Measurements from ENCODE around the gene NPEPPS.
A peak's percentile ranks its signal among the peaks of the same experiment; 100 is the strongest.
"Not testable (repeated sequence)": the region's sequence is repeated elsewhere in the genome, so short reads cannot be mapped to it uniquely, and the experiment has no call there.

Gene NPEPPS

DNA sequence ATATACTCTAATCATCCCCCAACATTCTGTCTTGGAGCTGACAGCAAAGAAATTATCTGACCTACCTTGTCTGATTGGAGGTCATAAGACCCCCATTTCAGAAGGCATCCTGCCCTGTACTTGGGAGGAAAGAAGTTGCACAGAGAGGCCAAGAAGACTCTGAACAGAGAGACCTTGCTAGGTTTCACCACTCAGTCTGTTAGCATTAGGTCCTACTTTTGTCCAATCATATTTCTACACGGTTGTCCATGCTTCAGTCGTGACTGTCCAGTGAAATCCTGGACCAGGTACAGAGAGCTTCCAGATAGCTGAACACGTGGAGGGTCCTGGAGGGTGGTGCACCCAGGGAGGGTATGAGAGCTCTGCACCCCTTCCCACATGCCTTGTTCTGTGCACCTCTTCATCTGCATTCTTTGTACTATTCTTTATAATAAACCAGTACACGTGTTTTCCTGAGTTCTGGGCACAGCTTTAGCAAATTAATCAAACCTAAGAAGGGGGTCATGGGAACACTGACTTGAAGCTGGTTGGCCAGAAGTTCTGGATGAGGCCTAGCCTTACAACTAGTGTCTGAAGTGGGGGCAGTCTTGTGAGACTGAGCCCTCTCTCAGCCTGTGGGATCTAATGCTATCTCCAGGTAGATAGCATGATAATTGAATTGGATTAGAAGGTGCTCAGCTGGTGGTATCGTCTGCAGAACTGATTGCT lies 30.9 kb downstream of the NPEPPS start:
- FAIRE-seq = not testable (repeated sequence)

DNA sequence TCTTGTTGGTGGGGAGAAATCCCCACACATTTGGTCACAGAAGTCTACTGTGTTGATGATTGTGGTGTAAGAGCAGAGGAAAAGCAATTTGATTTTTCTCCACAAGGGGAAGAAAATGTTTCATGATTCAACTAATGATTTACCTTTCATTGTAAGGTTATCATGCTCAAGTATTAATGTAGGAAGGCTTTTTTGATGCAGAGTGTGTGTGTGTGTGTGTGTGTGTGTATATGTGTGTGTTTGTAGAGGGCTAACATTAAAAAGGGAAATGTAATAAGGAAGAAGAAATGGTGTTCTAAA lies 31.4 kb downstream of the NPEPPS start:
- FAIRE-seq = not testable (repeated sequence)

DNA sequence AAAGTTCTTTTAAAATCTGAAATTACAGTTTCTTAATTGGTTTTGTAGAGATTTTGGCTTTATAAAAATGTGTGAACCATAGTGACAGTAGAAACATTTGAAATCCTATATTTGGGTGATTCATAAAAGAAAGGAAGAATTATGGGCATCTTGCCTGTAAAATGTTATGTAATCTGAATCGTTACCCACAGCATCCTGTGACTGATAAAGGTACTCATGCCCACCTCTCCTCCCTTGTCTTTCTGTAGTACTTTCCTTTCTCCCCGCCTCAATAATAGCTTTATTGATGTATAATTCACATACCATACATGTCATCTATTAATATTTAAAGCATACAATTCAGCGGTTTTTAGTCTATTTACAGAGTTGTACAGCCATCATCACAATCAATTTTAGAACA lies 36.4 kb downstream of the NPEPPS start:
- peak; percentile 24 for FAIRE-seq

DNA sequence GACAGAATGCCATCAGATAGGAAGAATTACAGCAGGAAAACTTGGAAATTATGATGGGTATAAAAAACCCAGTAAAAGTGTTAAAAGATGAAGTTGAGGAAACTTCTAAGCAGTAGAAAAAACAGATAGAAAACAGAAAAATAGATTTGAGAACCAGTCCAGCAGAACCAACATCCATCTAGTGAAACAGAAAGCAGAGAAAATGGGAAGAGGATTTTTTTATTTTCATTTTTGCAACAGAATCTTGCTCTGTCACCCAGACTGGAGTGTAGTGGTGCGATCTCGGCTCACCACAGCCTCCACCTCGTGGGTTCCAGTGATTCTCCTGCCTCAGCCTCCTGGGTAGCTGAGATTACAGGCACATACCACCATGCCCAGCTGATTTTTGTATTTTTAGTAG lies 41.7 kb downstream of the NPEPPS start:
- FAIRE-seq = not testable (repeated sequence)

DNA sequence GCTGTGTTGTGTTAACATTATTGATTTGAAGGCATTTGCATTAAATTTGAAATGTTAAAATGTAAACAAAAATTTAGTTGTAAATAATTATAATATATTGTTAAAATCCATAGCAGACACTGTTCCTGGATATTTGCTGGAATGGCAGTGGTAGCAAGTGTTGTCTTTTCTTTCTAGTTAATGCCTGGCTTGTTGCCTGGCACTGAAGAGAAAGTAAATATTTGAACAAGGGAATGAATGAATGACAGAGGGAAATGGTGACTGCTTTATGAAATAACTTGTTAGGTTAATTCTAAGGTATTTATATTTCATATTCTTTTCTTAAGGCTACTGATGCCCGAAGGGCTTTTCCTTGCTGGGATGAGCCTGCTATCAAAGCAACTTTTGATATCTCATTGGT lies 51.5 kb downstream of the NPEPPS start:
- FAIRE-seq = peak; percentile 95

DNA sequence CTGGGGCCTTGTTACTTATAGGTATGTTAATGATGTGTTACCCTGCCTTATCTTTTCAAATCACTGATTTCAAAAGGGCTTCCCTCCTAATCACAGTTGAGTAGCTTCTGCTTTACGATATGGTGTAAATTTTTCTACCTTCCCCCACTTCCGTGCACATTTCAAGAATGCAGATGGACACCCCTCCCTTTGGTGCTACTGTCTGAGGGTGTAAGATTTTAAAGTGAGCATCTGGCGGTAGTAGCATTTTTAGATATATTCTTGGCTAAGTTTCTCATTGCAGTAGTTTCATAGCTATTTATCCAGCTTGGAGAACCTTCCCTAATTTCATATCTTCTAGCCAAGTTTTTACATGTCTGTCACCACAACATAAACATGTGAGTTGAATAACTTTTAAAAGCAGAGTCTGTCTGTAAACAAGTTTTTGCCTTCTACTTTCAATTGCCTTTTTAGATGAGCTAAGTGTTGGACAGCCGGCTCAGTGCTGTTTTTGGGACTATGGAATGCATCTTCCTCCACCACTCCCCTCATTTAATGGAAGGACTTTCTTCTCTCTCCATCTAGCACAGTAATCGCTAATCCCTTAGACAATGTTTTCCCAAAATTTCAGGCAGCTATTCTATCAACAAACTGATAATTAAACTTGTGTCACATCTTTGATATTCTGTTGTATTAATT lies 55.6 kb downstream of the NPEPPS start:
- FAIRE-seq = peak; percentile 90

DNA sequence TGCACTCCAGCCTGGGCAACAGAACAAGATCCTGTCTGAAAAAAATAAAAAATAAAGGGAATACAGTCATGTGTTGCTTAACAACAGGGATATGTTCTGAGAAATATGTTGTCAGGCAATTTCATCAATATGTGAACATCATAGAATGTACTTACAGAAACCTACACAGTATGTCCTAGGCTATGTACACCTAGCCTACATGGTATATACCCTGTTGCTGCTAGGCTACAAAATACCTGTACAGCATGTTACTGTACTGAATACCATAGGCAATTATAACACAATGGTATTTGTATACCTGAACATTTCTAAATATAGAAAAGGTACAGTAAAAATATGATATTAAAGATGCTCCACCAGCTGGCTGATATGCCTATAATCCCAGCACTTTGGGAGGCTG lies 62.6 kb downstream of the NPEPPS start:
- FAIRE-seq = not testable (repeated sequence)

DNA sequence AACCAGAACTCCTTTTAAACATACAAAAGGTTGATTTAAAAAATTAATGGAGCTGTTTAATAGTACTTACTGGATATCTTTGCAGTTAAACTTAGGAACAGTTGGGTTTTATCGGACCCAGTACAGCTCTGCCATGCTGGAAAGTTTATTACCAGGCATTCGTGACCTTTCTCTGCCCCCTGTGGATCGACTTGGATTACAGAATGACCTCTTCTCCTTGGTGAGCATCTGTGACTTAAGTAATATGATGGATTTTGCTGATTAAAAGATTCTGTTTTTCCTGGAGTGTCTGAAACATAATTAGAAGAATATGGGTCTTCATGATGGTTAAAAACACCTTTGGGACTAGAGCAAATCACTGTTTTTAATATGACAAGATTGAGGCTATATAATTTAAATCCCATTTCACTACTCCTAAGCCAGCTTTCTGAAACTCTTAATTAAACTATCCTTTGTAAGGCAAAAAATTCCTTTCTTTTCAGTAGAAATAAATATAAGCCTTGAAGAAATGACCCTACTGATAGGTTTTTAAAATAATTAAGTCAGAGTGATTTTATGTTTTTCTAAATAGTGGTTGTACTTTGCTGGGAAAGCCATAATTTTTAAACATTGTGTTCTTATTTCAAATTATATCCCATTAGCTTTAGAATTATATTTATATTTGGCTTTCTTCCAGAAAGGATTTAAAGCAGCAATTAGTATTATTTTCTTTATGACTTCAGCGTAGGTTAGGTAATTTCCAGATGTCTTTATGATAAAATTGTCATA lies 73.1 kb downstream of the NPEPPS start:
- FAIRE-seq = no peak

DNA sequence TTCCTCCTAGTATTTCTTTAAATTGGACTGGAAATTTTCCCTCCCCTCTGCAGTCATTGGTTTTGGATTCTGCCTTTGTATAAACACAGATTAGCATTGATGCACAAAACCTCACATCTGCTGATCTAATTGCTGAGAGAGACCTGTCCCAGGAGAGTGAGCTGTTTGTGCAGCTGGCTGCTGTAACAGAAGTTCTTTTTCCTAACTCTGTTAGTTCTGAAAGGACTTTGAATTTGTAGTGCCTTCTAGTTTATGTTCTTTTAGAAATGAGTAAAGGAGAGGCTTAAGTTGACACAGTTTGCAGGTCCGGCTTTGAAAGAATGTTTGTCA lies 73.7 kb downstream of the NPEPPS start:
- no peak for FAIRE-seq

DNA sequence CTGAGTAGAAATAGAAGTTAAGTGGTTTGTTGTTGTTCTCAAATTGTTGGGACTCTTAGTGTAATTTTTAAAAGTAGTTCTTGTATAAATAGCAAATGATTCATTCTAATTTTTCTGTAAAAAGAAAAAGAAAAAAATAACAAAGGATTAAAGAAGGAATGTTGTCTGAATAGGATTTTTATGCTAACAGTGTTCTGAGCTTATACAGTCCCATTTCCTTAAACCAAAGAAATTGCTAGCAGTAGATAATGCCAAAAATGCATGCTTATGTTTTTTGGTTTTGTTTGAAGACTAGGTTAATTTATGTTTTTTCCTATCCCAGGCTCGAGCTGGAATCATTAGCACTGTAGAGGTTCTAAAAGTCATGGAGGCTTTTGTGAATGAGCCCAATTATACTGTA lies 74.1 kb downstream of the NPEPPS start:
- peak; percentile 38 for FAIRE-seq

DNA sequence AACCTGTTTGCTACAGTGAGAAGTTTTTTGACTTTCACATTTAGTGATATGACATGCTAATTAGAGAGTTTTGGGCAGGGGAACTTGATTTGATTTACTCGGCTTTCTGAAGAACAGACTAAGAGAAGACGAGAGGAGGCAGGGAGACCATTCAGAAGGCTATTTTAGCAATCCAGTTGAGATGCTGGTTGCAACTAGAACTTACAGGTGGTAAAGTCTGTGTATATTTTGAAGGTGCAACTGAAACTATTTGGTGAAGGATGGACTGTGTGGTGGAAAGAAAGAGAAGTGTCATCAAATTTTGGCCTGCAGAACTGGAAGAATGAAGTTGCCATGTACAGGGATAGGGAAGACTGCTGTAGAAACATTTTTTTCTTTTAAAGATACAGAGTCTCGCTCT lies 76.6 kb downstream of the NPEPPS start:
- no peak for FAIRE-seq

DNA sequence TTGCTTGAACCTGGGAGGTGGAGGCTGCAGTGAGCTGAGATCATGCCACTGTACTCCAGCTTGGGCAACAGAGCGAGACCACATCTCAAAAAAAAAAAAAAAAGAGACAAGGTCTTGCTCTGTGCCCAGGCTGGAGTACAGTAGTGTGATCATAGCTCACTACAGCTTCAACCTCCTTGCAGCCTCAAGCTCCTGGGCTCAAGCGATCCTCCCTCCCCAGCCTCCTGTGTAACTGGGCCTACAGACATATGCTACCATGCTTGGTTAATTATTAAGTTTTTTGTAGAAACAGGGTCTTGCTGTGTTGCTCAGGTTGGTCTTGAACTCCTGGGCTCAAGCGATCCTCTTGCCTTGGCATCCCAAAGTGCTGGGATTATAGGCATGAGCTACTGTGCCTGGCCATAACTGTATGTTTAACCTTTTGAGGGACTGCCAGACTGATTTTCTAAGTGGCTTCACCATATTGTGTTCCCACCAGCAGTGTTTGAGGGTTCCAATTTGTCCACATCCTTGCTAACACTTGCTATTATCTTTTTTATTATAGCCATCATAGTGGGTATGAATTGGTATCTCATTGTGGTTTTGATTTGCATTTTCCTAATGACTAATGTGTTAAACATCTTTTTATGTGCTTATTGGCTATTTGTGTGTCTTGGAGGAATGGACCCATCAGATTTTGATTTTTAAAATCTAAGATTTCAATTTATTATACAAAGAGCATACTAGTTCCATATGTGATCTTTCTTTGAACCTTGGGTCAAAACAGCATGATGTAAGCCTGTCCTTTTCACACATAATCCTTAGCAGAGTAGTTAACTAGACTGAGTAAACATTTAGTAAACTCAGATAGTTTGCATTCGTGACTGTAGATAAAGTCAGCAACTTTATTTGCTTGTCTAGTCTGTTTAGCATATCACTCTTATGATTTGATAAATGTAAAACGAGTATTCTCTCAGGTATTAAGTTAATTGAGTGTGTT lies 80.8 kb downstream of the NPEPPS start:
- FAIRE-seq = no peak

DNA sequence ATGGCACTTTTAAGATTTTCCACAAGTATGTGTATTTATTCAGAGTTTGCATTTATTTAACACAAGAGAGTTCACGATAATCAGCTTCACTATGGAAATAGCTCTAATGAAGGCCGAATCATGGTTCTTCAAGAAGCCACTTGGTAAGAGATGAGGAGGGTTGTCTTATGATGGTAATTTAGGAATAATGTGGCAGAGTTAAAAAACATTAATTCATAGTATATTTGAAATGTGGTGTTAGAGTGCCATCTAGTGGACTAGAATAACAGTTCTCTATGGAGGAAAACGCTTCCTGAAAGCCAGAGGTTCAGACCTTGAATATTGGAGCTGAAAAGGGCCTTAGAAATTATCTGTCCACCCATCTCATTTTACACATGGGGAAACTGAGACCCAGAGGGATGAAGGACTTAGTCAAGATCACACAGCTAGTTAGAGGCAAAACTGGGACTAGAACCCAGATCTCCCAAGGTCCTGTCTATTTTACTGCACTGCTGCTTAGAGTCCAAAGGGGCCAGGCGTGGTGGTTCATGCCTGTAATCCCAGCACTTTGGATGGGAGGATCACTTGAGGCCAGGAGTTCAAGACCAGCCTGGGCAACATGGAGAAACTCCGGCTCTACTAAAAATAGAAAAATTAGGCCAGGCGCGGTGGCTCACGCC lies 85.0 kb downstream of the NPEPPS start:
- no peak for FAIRE-seq

DNA sequence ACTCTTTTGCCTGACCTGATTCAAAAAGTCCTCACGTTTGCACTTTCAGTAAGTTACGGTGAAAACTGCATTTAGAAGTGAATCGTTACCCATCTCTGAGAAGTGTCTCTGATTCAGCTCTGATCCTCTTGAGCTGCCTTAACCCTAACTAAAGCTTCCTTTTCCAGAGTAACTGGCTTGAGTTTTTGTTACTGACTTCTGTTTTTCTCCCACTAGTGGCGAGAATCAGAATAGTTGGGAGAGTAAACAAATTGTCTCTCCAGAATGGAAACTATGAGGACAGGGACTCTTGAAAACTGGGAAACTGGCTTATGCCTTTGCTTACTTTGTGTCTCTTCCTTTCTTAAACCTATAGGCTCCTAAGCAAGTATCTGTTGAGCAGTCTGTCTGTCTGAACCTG lies 87.5 kb downstream of the NPEPPS start:
- no peak for FAIRE-seq

DNA sequence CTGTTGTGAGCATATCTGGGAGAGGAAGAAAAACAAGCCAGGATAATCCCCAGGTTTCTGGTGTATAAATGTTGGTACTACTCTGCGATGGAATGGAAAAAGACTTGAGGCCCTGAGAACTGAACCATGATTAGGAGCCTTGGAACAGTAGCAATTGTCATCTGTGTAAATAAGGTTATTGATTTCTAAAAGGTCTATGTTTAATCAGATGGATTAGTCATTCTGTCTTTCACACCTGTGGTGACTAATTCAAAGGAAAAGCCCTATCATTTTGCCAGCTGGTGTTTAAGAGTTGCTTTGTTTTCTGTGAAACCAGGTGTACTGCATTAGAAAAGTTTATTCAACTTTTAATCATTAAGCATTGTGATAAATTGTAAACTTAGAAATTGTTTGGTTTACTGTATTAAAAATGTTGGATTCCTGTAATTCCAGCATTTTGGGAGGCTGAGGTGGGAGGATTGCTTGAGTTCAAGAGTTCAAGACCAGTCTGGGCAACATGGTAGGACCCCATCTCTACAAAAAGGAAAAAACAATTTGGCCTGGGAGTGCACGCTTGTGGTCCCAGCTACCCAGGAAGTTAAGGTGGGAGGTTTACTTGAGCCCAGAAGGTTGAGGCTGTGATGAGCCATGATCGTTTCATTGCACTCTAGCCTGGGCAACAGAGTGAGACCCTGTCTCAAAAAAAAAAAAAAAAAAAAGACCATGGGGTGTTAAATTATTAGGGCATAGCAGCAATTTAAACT lies 89.8 kb downstream of the NPEPPS start:
- no peak for FAIRE-seq

DNA sequence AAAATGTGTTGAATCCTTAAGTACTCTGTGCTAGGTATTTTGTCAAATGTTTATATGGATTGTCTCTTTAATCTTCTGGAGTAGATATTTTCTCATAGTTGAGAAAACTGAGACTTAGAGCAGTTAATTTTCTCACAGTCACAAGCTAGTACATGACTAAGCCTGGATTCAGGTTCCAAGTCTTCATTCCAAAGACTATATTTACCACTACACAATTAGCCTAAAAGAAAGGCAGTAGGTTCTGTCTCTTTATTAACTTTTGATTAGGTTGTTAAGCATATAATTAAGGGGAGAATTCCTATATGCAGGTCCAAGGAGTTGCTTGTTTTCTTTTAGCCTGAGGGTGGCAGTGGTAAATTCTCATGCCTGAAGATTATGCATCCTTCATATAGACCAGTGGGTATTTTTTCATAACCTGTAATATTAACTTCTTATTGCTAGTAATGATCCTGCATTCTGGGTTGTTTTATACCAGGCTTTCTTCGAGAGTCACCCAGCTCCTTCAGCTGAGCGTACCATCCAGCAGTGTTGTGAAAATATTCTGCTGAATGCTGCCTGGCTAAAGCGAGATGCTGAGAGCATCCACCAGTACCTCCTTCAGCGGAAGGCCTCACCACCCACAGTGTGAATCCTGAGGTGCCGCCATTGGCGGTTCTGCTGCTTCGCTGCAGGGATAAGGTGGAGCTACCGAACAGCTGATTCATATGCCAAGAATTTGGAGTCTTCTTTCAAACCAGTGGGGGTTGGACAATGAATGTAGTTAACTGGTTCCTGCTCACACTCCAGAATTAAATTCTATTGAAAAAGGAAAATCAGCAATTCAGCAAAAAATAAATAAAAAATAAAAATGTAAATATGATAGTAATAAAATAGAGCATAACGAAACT lies 90.6 kb downstream of the NPEPPS start:
- no peak for FAIRE-seq

DNA sequence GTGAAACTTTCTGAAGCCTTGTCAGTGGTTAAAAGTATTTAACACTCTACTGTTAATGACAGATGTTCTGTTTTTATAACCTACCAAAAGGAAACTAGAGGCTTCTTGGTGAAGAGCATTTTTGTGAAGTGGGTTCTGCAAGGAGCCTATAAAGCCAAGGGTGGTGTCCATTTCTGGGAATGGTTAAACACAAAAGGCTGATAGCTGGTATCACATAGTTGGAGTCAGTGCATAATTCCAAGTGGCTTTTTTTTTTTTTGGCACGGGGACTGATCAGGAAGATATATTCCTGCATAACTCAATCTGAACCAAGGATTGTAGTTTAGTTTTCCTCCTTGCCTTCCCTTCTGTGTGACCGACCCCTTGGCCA lies 91.3 kb downstream of the NPEPPS start:
- FAIRE-seq = no peak

DNA sequence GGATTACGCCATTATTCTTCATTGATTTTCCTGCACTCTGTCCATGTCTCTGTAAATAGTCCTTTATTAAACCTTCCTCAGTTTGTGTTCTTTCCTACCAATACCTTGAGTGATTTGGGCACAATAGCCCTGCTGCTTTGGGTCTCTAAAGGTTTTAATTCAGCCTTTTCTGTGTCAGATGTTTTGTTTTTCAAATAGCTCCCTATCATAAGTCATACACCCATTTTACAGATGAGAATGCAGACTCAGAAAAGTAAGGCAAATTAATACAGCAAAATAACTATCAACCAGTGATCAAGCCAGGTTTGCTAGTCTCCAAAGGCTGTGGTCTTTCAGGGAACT lies 93.8 kb downstream of the NPEPPS start:
- no peak for FAIRE-seq

DNA sequence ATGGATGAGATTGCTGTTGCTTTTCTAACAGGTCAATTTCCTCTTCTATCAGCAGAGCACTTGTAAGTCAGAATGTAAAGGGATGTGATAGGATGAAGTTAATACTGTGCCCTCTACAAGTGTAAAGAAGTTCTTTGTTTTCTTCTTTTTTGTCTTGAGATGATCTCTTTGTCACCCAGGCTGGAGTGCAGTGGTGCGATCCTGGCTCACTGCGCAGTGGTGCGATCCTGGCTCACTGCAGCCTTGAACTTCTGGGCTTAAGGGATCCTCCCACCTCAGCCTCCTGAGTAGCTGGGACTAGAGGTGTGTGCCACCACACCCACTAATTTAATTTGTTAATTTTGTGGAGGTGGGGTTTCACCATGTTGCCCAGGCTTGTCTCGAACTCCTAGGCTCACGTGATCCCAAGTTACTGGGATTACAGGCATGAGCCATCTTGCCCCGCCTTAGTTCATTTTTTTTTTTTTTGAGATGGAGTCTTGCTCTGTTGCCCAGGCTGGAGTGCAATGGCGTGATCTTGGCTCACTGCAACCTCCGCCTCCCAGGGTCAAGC lies 97.2 kb downstream of the NPEPPS start:
- no peak for FAIRE-seq

DNA sequence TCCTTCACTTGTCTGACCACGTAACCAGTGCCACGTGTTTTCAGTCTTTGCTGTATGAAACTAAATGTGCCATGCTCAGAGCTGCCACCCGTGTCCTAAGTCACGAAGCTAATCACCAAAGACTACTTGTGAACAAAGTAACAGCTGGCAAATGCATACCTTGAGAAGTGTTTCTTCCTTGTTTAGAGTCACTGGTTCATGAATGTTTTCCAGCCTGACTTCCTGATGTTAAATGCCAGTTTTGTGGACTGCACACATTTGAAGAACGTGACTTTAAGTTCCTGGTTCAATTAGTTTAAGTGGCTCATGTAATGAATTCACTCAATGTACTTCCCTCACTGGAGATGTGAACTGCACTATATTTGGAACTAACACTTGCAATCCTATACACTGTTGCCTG lies 98.9 kb downstream of the NPEPPS start:
- FAIRE-seq = no peak

DNA sequence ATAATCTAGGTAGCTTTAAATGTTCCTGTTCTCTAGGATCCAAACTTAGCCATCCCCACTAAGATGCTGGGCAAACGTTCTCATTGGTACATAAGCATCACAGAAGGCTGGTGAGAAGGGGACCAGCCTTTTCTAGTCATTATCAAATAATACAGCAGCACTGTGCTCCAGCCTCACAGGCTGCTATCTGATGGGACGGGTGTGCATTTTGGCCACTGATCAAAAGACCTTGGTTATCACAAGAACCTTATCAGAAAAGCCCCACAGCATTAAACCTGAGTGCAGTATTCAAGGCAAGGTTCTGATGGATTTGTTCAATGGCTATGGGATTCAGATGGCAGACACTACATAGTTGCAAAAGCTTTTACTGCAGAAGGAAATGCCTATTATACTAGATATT lies 99.7 kb downstream of the NPEPPS start:
- FAIRE-seq = no peak
